H1 (cell line): ENCODE measurements around the gene BTBD3. TPM values are rescaled to one million over a fixed set of nuclear protein-coding genes. Genes with fewer than 3 reads are reported as not detected.

Source experiments
- CTCF ChIA-PET: fragments of 300-600 bp; sonication (Branson Sonifier 250); formaldehyde crosslinking; loops from one replicate; lab custom pipeline; 2021; ENCODE audit not compliant: partially characterized antibody; lab: Charles Lee
- POLR2A ChIA-PET: fragments of 300-600 bp; sonication (Branson Sonifier 250); formaldehyde crosslinking; loops from one replicate; lab custom pipeline; 2021; ENCODE audit warnings: inconsistent platforms; ENCODE audit not compliant: partially characterized antibody; lab: Charles Lee
- DNase-seq, 2 experiments: peaks; one replicate each; pipeline versions ENCODE4 v3.0.0 to v3.0.0-alpha.2; 2010 to 2022; ENCODE audit warnings: low spot score in 2 of 2, low read depth in 1 of 2, mixed read lengths in 1 of 2
- FAIRE-seq: peaks from 2 replicates; lab custom pipeline; 2011; peaks lifted over from hg19 to GRCh38; lab: Jason Lieb, UNC
- H2AFZ ChIP-seq: 2 replicates; pipeline ENCODE4 v1.8.1; 2012; ENCODE audit warnings: low read length, inconsistent platforms
- H2AK5ac ChIP-seq: 2 replicates; pipeline ENCODE4 v1.6.1; 2013; ENCODE audit warnings: low read depth, low read length
- H2BK120ac ChIP-seq: replicated peaks from 2 replicates; pipeline ENCODE3; 2013; ENCODE audit warnings: low read depth, low read length, inconsistent platforms
- H2BK12ac ChIP-seq: 2 replicates; pipeline ENCODE4 v1.6.1; 2013; ENCODE audit warnings: low read depth, low read length
- H2BK15ac ChIP-seq: 2 replicates; pipeline ENCODE4 v1.6.1; 2013; ENCODE audit warnings: low read length
- H2BK20ac ChIP-seq: 2 replicates; pipeline ENCODE4 v1.6.1; 2013; ENCODE audit warnings: low read length
- H2BK5ac ChIP-seq: 2 replicates; pipeline ENCODE4 v1.6.1; 2013; ENCODE audit warnings: low read depth, low read length
- H3K14ac ChIP-seq: 2 replicates; pipeline ENCODE4 v1.6.1; 2013; ENCODE audit warnings: inconsistent platforms; ENCODE audit not compliant: insufficient read length
- H3K18ac ChIP-seq: 2 replicates; pipeline ENCODE4 v1.6.1; 2013; ENCODE audit warnings: low read length; ENCODE audit errors: extremely low read depth
- H3K23ac ChIP-seq: 2 replicates; pipeline ENCODE4 v1.6.1; 2013; ENCODE audit warnings: inconsistent platforms; ENCODE audit not compliant: insufficient read length
- H3K23me2 ChIP-seq: 2 replicates; pipeline ENCODE4 v1.6.1; 2013; ENCODE audit warnings: low read depth, low read length
- H3K27ac ChIP-seq: 2 replicates; pipeline ENCODE4 v1.6.1; 2011; ENCODE audit warnings: low read depth, low read length, inconsistent platforms
- H3K27me3 ChIP-seq, 4 experiments: replicated peaks in 1 of 4; 1 replicate in 1 of 4; 2 replicates in 3 of 4; pipeline versions ENCODE4 v1.6.1 to v1.8.1; 2011 to 2013; ENCODE audit warnings: low read length in 3 of 4, mild to moderate bottlenecking in 3 of 4, inconsistent platforms in 2 of 4, mixed read lengths in 2 of 4, moderate library complexity in 1 of 4; ENCODE audit not compliant: control insufficient read depth in 3 of 4, insufficient read depth in 3 of 4; ENCODE audit errors: extremely low read depth in 1 of 4
- H3K36me3 ChIP-seq, 4 experiments: 2 replicates each; pipeline versions ENCODE4 v1.6.1 to v1.8.1; 2011 to 2013; ENCODE audit warnings: mild to moderate bottlenecking in 4 of 4, low read length in 3 of 4, moderate library complexity in 2 of 4, control low read depth in 1 of 4, inconsistent platforms in 1 of 4; ENCODE audit not compliant: insufficient read depth in 4 of 4, control insufficient read depth in 2 of 4
- H3K4ac ChIP-seq: replicated peaks from 2 replicates; pipeline ENCODE3; 2013; ENCODE audit warnings: low read length, low read depth, mixed read lengths, inconsistent platforms; ENCODE audit not compliant: insufficient read length
- H3K4me1 ChIP-seq, 4 experiments: replicated peaks in 1 of 4; 1 replicate in 1 of 4; 2 replicates in 3 of 4; pipeline versions ENCODE4 v1.6.1 to v1.8.1; 2011 to 2013; ENCODE audit warnings: low read length in 3 of 4, inconsistent platforms in 2 of 4, mixed read lengths in 1 of 4; ENCODE audit not compliant: insufficient read depth in 4 of 4, control insufficient read depth in 3 of 4
- H3K4me2 ChIP-seq, 2 experiments: 2 replicates each; pipeline versions ENCODE4 v1.6.1 to v1.8.1; 2011 to 2013; ENCODE audit warnings: low read depth in 2 of 2, low read length in 2 of 2, control low read depth in 1 of 2, inconsistent platforms in 1 of 2, mild to moderate bottlenecking in 1 of 2; ENCODE audit not compliant: insufficient read depth in 1 of 2
- H3K4me3 ChIP-seq, 4 experiments: fragments of 200-600, 300-600 bp in 1 of 4; sonication (generic), shearing (Covaris generic), sonication (Bioruptor Twin) in 1 of 4; 2 replicates each; pipeline versions ENCODE4 v1.5.1 to v1.8.1; 2011 to 2016; ENCODE audit warnings: low read length in 4 of 4, low read depth in 3 of 4, control low read depth in 2 of 4, inconsistent platforms in 2 of 4, mild to moderate bottlenecking in 2 of 4, mixed read lengths in 1 of 4, moderate library complexity in 1 of 4; ENCODE audit not compliant: insufficient read depth in 2 of 4; ENCODE audit errors: extremely low read depth in 1 of 4
- H3K56ac ChIP-seq: replicated peaks from 2 replicates; pipeline ENCODE3; 2013; ENCODE audit warnings: low read depth, mild to moderate bottlenecking, mixed read lengths, low read length, inconsistent platforms; ENCODE audit not compliant: insufficient read length
- H3K79me1 ChIP-seq: 2 replicates; pipeline ENCODE4 v1.6.1; 2013; ENCODE audit warnings: low read depth, low read length, control low read depth
- H3K79me2 ChIP-seq, 2 experiments: 2 replicates each; pipeline versions ENCODE4 v1.6.1 to v1.8.1; 2012 to 2013; ENCODE audit warnings: low read length in 2 of 2, mild to moderate bottlenecking in 2 of 2, inconsistent platforms in 1 of 2; ENCODE audit not compliant: insufficient read depth in 2 of 2, control insufficient read depth in 1 of 2
- H3K9ac ChIP-seq, 4 experiments: replicated peaks in 1 of 4; 1 replicate in 1 of 4; 2 replicates in 3 of 4; pipeline versions ENCODE4 v1.6.1 to v1.8.1; 2011 to 2013; ENCODE audit warnings: low read depth in 3 of 4, low read length in 3 of 4, control low read depth in 2 of 4, mild to moderate bottlenecking in 2 of 4, moderate library complexity in 2 of 4, inconsistent platforms in 1 of 4; ENCODE audit errors: extremely low read depth in 1 of 4
- H3K9me3 ChIP-seq, 2 experiments: 2 replicates each; pipeline versions ENCODE4 v1.6.1 to v1.8.1; 2012 to 2013; ENCODE audit warnings: mild to moderate bottlenecking in 2 of 2, moderate library complexity in 2 of 2, control low read depth in 1 of 2, inconsistent platforms in 1 of 2, low read depth in 1 of 2, low read length in 1 of 2, mixed read lengths in 1 of 2; ENCODE audit not compliant: insufficient read depth in 2 of 2
- H4K20me1 ChIP-seq, 2 experiments: replicated peaks in 1 of 2; 2 replicates each; pipeline versions ENCODE3 to v1.8.1; 2011 to 2013; ENCODE audit warnings: inconsistent platforms in 2 of 2, low read length in 2 of 2, mild to moderate bottlenecking in 1 of 2; ENCODE audit not compliant: insufficient read depth in 2 of 2, control insufficient read depth in 1 of 2
- H4K5ac ChIP-seq: 2 replicates; pipeline ENCODE4 v1.6.1; 2013; ENCODE audit warnings: low read length, low read depth, mixed read lengths, inconsistent platforms; ENCODE audit not compliant: insufficient read length
- H4K8ac ChIP-seq: 2 replicates; pipeline ENCODE4 v1.8.0; 2013; ENCODE audit warnings: mild to moderate bottlenecking, moderate library complexity, low read length, inconsistent platforms; ENCODE audit not compliant: insufficient read depth; ENCODE audit errors: extremely low read depth
- H4K91ac ChIP-seq: replicated peaks from 2 replicates; pipeline ENCODE3; 2013; ENCODE audit warnings: low read length, mixed read lengths, inconsistent platforms; ENCODE audit not compliant: insufficient read length
- ASH2L ChIP-seq: fragments of 200-600, 300-600 bp; sonication (generic); IDR thresholded peaks from one replicate; pipeline ENCODE4 v1.7.1; 2017; ENCODE audit warnings: low read length
- BRCA1 ChIP-seq: IDR thresholded peaks from 2 replicates; pipeline ENCODE4 v1.6.1; 2012; ENCODE audit warnings: low read depth, low read length, improper control_type of control experiment
- CTBP2 ChIP-seq: IDR thresholded peaks from 2 replicates; pipeline ENCODE4 v1.7.0; 2011; ENCODE audit warnings: borderline replicate concordance, mild to moderate bottlenecking, moderate library complexity, mixed read lengths, low read length; ENCODE audit not compliant: insufficient read depth, insufficient read length
- JUND ChIP-seq: IDR thresholded peaks from 2 replicates; pipeline ENCODE4 v1.6.1; 2011; ENCODE audit warnings: mild to moderate bottlenecking, improper control_type of control experiment, low read length
- RFX5 ChIP-seq: IDR thresholded peaks from 2 replicates; pipeline ENCODE4 v1.6.1; 2011; ENCODE audit warnings: low read depth, low read length, improper control_type of control experiment, borderline replicate concordance
- WGBS, 2 experiments: shearing (Covaris generic) in 1 of 2; methylation state at CpG; one replicate each; pipeline versions ENCODE4 v1.1.6 to v1.1.7; 2013 to 2015; ENCODE audit warnings: low lambda C conversion rate in 2 of 2, mixed read lengths in 2 of 2, inconsistent platforms in 1 of 2, low coverage in 1 of 2, missing lambda C conversion rate in 1 of 2; ENCODE audit not compliant: insufficient replicate concordance in 2 of 2, insufficient coverage in 1 of 2, insufficient read length in 1 of 2; ENCODE audit errors: extremely low coverage in 1 of 2, missing lambda C conversion rate in 1 of 2; 5-methylcytosine and 5-hydroxymethylcytosine counted together
- polyA plus RNA-seq, 7 experiments: library from polyadenylated mRNA; depleted of rRNA in 3 of 7; stranded (reverse) in 5 of 7; unstranded in 2 of 7; fragments of >200 nt in 5 of 7; fragments of 200-250 nt in 2 of 7; gene quantifications; 1 replicate in 5 of 7; 2 replicates in 1 of 7; 4 replicates in 1 of 7; pipeline versions ENCODE4 v1.2.1 to v1.2.3, GENCODE V29; 2011 to 2013; ENCODE audit warnings: missing spikeins in 2 of 7, mixed read lengths in 2 of 7
- total RNA-seq: library from RNA; stranded (reverse); fragmentation: NEBNext Ultra II Directional; extraction: Animal tissue kit (Norgen Biotek cat#: 25700); gene quantifications from 2 replicates; pipeline ENCODE4 v1.2.1, GENCODE V29; 2021

BTBD3 gene
- total and polyA plus RNA-seq, 2 of the 8 experiments (the other 6 are each of a cell fraction or from before 2014, with no cell fraction given) = 36.7 to 45.5 TPM

DNA sequence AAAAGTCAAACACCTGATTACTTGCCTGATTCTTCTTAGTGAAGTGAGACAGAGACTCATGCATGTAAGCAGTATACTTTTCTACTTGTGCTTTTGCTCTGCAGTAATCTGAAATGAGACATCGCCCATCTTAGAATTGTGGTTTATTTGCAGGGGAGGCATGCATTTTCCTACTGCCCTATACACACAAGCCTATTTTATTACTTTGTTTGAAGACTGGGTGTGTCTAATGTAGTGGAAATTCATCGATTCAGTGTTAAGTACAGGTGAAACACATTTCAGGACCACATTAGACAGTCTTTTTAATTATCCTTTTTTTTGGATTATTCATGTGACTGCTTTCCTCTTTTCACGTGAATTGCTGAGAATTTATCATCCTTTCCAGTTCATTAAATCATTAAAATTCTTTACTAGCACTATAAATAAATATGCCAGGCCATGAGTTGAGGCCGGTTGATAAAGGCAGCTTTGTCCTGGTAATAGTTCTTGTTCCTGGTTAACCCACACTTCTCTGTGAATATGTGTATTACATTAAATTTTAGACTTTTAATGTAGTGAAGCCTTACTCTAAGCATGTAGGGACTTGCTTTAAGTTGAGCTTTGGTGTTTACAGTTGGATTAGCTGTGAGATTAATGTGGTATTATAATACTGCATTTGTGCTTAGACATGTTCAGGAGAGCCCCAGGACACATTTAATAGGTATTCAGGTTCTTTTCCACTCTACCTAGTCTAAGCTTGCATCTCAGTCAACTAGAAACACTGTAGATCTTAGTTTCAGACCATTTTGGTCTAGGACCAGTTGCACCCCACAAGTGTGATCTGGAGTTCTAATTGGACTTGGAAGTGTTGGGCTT is 10.8 kb upstream of the BTBD3 start:
- H3K79me1 ChIP-seq = peaks cover 1% of the 10 kb centered on the region; the same call in 1 of the 2 replicates
- no peaks in the 10 kb centered on the region for H3K36me3 ChIP-seq
- no peak for DNase-seq
- H3K23ac ChIP-seq = no peak overlapping the region
- H2BK5ac ChIP-seq = no peak overlapping the region
- H3K23me2 ChIP-seq = no peaks in the 10 kb centered on the region
- H3K9ac ChIP-seq = no peak overlapping the region
- no peak overlapping the region for H2AK5ac ChIP-seq
- H2BK20ac ChIP-seq = no peak overlapping the region
- FAIRE-seq = no peak
- H3K27me3 ChIP-seq = no peaks in the 10 kb centered on the region
- peaks cover 0 to 3% (median under 1%) of the 10 kb centered on the region in 4 experiments; a peak in 1 of 7 replicates for H3K4me1 ChIP-seq
- H4K20me1 ChIP-seq = peaks cover 0 to 4% of the 10 kb centered on the region in 2 experiments
- no peak overlapping the region for H2BK12ac ChIP-seq
- WGBS, 2 experiments = 98% methylated on average over 4 of the region's 4 CpGs; no CpG with 5 or more reads in 1 of the 2 experiments
- no peak overlapping the region for H2AFZ ChIP-seq
- no peak overlapping the region for H4K91ac ChIP-seq
- H3K4me3 ChIP-seq = no peak overlapping the region
- no peak overlapping the region for H2BK15ac ChIP-seq
- H4K8ac ChIP-seq = no peak overlapping the region
- no peak overlapping the region for H2BK120ac ChIP-seq
- ChIA-PET CTCF (no interaction called here), POLR2A (no interaction called here)
- no peak overlapping the region for H3K4me2 ChIP-seq
- no peaks in the 10 kb centered on the region for H3K9me3 ChIP-seq
- H3K79me2 ChIP-seq = peaks cover 7 to 100% of the 10 kb centered on the region in 2 experiments
- H3K4ac ChIP-seq = no peak overlapping the region
- H4K5ac ChIP-seq = no peak overlapping the region
- H3K14ac ChIP-seq = no peak overlapping the region
- no peak overlapping the region for H3K56ac ChIP-seq
- H3K27ac ChIP-seq = no peak overlapping the region
- H3K18ac ChIP-seq = no peak overlapping the region
- TF ChIP-seq ASH2L (no peak), CTBP2 (no peak), RFX5 (no peak), BRCA1 (no peak), JUND (no peak)
